ENCODE data around the gene PDE4D. TPM values are rescaled to one million over a fixed set of nuclear protein-coding genes. Genes with fewer than 3 reads are reported as not detected.

PDE4D gene
- total and polyA plus RNA-seq, 2 of the 4 experiments (the other 2 are of a cell fraction): 1.4 to 7.9 TPM

DNA sequence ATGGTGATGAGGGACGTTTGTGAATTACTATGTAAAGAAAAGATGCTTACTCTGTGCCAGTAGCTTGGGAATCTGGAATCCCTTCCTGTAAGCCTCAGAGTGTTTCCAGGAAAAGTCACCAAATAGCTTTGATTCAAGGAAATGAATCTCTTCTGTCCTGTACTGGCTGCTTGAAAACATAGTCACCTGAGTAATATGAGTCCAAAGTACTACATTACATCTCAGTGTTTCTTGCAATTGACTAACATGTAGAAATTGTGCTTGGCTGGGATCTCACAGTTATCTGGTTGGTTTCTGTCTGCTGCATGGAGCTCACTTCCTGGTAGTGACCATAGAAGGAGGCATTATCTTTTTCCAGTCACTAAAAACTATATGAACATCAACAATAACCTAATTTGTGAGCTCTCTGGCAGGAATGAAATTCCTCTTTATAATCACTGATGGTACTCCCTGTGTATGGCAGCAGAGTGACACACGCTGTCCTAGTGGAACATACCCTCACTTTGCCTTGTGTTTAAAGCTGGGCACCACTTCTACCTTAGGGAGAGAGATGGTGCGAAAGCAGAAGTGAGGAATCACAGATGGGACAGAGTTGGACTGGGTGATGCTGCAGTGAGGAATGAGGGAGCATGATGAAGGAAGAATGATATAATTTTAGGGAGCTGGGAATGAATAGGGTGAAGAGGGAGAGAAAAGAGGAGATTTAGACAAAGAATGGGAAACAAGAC is 742.2 kb downstream of the PDE4D start:
- Histone ChIP-seq H2BK20ac (ENCODE audit: low read depth, low read length) (no peak overlapping the region), H3K4me2 (ENCODE audit: low read depth, low read length) (no peak overlapping the region), H3K14ac (replicated peaks; ENCODE audit: low read depth, low read length) (no peak overlapping the region; the same call in 1 of the 2 replicates), H3K56ac (ENCODE audit: extremely low read depth, insufficient read depth, low read length) (no peak overlapping the region), H3K9me1 (ENCODE audit: insufficient read depth, low read length) (0 out of 2 replicates have a peak, but pooled peaks cover 4% of the 10 kb centered on the region), H3K9me3 (ENCODE audit: control insufficient read depth, insufficient read depth, low read length) (no peaks in the 10 kb centered on the region), H2AK9ac (replicated peaks; ENCODE audit: low read depth, low read length, poor library complexity) (no peak overlapping the region), H3K79me1 (ENCODE audit: low read depth in 1 of 2, low read length in 2 of 2) (no peaks in the 10 kb centered on the region), H2AK5ac (ENCODE audit: low read depth, low read length) (peak overlapping the region; percentile 59), H3K18ac (ENCODE audit: low read depth, low read length) (peak overlapping the region; percentile 79; the same call in 1 of the 2 replicates), H2BK15ac (ENCODE audit: low read depth, low read length) (no peak overlapping the region), H2AFZ (replicated peaks; ENCODE audit: low read length, poor library complexity) (no peak overlapping the region), H3K36me3 (ENCODE audit: control insufficient read depth, insufficient read depth, low read length) (no peaks in the 10 kb centered on the region), H4K91ac (ENCODE audit: insufficient read depth, low read depth, low read length) (no peak overlapping the region), H4K5ac (ENCODE audit: low read depth, low read length) (0 out of 2 replicates have a peak overlapping the region, but pooled peaks have one; percentile 58), H3K4me3 (ENCODE audit: insufficient read depth, low read depth, low read length) (no peak overlapping the region), H3K4ac (ENCODE audit: low read depth, low read length) (no peak overlapping the region; the same call in 1 of the 2 replicates), H3K27ac (ENCODE audit: insufficient read depth, low read length) (no peak overlapping the region), H3K4me1 (ENCODE audit: control insufficient read depth, insufficient read depth, low read length) (peaks cover 2% of the 10 kb centered on the region; the same call in 1 of the 2 replicates), H3K27me3 (ENCODE audit: control insufficient read depth, insufficient read depth, low read length) (no peaks in the 10 kb centered on the region), H2BK120ac (ENCODE audit: low read depth, low read length) (no peak overlapping the region), H3K9ac (ENCODE audit: low read depth, low read length) (no peak overlapping the region), H4K20me1 (ENCODE audit: insufficient read depth, low read length) (no peaks in the 10 kb centered on the region), H3K23ac (ENCODE audit: low read depth, low read length) (no peak overlapping the region), H2BK5ac (ENCODE audit: low read depth, low read length, poor library complexity, severe bottlenecking) (no peak overlapping the region), H4K8ac (ENCODE audit: low read depth in 2 of 2, low read length in 2 of 2) (no peak overlapping the region)
- BruUV-seq (replicated peaks): no TSS peak
- ChIA-PET POLR2A (ENCODE audit: unreplicated experiment) (no interaction called here), CTCF (interaction anchor here (2.1 kb wide), 1 partner anchor 23 kb away, joined by 6 read pairs; no protein-coding TSS in a partner anchor)
- dilution Hi-C loops (cut with HindIII; ENCODE audit: low sequenced_read_pairs, unreplicated experiment) (no loop called here), intact Hi-C loops (cut with micrococcal nuclease) (no loop called here), in situ Hi-C loops (cut with MboI; ENCODE audit: low sequenced_read_pairs) (loop anchor here (25.0 kb wide), 1 partner anchor 664 kb away; the partner anchor contains the start of gene GAPT)
- no peak for DNase-seq
- peak; percentile 27; the same call in 1 of the 2 replicates for ATAC-seq (ENCODE audit: low read depth)
- no CpG with 5 or more reads among the region's 3 CpGs for WGBS, 2 experiments (ENCODE audit: extremely low coverage in 2 of 2, insufficient read length in 1 of 2)
- TF ChIP-seq BHLHE40 (IDR thresholded peaks at IDR 0.05; ENCODE audit: low read depth, low read length) (no peak), RCOR1 (IDR thresholded peaks at IDR 0.05; ENCODE audit: insufficient replicate concordance, low read length) (no peak), MAFK (IDR thresholded peaks at IDR 0.05; ENCODE audit: low read depth, low read length) (no peak), CEBPB (IDR thresholded peaks at IDR 0.05; ENCODE audit: low read depth, low read length) (no peak), MAZ (IDR thresholded peaks at IDR 0.05; ENCODE audit: borderline replicate concordance, low read depth, low read length) (no peak), SMC3 (IDR thresholded peaks at IDR 0.05; ENCODE audit: low read depth, low read length) (no peak), FOS (IDR thresholded peaks at IDR 0.05; ENCODE audit: low read depth, low read length) (no peak), RFX5 (IDR thresholded peaks at IDR 0.05; ENCODE audit: low read depth, low read length) (no peak), RAD21 (IDR thresholded peaks at IDR 0.05; ENCODE audit: low read length) (no peak), NFE2L2 (IDR thresholded peaks at IDR 0.05; ENCODE audit: low read depth, low read length) (no peak)
- TF ChIP-seq, protein P1, sequence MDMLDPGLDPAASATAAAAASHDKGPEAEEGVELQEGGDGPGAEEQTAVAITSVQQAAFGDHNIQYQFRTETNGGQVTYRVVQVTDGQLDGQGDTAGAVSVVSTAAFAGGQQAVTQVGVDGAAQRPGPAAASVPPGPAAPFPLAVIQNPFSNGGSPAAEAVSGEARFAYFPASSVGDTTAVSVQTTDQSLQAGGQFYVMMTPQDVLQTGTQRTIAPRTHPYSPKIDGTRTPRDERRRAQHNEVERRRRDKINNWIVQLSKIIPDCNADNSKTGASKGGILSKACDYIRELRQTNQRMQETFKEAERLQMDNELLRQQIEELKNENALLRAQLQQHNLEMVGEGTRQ (IDR thresholded peaks at IDR 0.05; ENCODE audit: low read depth, low read length): no peak

Measured in IMR-90 (cell line).